GM10847 (cell line): ENCODE results near the gene CYBA.

ENCODE experiments used
- POLR2A ChIP-seq: IDR thresholded peaks from 2 replicates; pipeline ENCODE4 v1.6.1; 2011; ENCODE audit not compliant: insufficient read length; ENCODE audit errors: extremely low read depth

Gene CYBA

GRCh38 chr16:88602091-88602490 is 48.8 kb downstream of the CYBA start:
- TF ChIP-seq POLR2A = no peak

GRCh38 chr16:88601313-88602036 is 49.4 kb downstream of the CYBA start:
- TF ChIP-seq POLR2A = no peak

- no peak for TF ChIP-seq POLR2A
Measured at GRCh38 chr16:88600539-88600896, 50.3 kb downstream of the CYBA start.

GRCh38 chr16:88599825-88600538 is 50.9 kb downstream of the CYBA start:
- no peak for TF ChIP-seq POLR2A

DNA sequence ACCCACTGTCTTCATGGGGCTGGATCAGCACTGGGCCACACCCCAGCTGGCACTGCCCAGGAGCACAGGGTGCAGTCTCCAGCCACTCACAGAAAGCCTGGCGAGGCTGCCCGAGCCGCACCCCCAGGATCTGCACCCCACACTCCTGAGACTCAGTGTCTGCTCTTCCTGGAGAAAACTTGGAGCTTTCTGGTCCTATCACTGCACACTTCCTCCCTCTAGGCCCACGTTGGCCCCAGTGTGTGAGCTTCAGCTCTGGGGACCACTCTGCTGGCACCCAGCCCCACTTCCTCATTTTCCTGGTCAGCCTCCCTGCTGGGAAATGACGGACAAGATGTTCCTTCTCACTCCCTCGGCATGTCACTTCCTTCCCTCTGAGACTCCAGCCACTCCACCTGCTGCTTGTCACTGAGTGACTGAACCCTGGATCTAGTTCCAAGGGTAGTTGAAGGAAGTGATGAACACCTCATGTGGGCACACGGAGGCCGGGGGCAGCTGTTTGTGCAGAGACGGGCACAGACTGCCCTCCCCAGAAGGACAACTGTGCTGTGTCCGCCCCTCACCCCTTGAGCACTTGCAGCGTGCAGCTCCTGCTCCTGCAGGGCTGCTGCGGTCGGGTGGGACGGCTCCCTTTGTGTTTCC is 51.6 kb downstream of the CYBA start:
- no peak for TF ChIP-seq POLR2A

DNA sequence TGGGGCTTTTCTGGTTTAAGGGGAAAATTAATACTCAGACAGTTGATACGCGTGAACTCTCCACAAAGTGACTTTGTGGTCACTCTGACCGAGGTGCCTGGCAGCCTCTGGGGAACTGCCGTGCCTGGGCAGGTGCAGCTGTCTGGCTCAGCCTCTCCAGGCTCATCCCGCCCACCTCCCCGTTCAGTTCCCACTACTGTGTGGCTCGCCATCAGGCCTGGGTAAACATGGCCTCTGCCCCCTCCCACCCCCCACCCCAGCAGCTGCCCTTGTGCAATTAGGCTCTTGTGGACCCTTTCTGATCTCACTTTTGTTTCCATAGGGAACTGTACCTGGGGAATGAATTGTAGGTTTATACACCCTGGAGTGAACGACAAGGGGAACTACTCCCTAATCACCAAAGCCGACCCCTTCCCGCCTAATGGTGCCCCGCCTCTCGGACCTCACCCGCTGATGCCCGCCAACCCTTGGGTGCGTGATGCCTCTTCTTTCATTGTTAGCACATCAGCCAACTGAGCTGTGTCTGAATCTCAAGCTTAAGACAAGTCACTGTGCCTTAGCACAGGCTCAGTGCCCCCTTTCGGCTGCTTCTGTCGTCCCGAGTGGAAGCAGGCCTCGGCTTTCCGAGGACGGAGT is 52.9 kb downstream of the CYBA start:
- no peak for TF ChIP-seq POLR2A

- TF ChIP-seq POLR2A = no peak
Measured at GRCh38 chr16:88596483-88596882, 54.4 kb downstream of the CYBA start.

DNA sequence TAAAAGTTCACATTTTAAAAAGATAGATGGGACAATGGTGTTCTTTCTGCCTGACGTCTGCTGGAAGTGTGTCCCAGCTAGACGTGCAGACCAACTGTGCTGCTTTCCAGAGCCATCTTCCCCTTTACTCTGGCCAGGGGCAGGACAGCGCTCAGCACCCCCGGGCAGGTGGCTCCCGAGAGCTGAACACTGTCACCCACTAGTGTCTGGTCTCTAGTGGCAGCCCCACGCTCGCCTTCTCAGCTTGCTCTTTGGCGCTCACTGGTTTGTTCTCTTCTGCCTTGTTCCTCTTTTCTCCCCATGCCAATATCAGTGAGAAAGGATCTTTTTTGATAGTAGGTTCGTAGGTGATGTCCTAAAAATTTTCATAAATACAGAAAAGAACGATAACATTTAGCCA is 54.9 kb downstream of the CYBA start:
- no peak for TF ChIP-seq POLR2A

DNA sequence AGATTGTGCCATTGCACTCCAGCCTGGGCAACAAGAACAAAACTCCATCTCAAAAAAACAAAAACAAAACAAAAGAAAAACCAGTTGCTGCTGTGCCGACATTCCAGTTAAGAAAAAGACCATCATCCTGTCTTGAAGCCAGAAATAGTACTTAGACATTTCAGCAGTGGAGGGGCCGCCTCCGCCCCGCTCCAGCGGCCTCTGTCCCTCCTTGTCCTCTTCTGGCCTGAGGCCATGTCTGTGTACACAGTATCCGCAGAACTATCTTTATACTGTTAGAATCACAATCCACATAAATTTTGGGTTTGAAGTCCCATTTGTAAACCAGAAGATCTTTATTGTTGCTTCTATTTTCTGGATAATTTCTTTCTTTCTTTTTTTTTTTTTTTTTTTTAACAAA is 55.8 kb downstream of the CYBA start:
- no peak for TF ChIP-seq POLR2A

DNA sequence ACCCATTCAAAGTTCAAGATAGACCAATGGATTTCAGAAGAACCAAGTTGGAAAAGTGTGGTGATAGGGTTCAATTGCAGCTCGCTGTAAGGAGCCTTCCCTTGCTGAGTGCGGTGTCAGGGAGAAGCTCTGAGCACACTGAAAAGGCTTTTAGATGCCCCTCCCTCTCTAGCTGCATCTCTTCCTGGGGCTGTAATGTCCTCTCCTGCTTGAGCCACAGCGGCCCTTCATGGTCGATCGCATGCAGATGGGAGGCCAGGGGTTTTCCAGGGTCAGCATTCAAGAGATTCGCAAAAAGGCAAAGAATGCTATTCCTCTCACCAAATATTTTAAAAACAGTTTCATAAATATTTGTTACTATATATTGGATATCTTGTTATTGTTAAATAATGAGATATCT is 56.9 kb downstream of the CYBA start:
- no peak for TF ChIP-seq POLR2A

GRCh38 chr16:88593489-88593888 is 57.4 kb downstream of the CYBA start:
- no peak for TF ChIP-seq POLR2A
